NOMO-1 treated with DMSO at 0.1 percent for 48 hours (cell line): ENCODE data around the gene KIN.
"Not testable (repeated sequence)": the region's sequence is repeated elsewhere in the genome, so short reads cannot be mapped to it uniquely, and the experiment has no call there.

ENCODE experiments used
- DNase-seq: peaks from one replicate; lab custom pipeline; 2025; ENCODE audit not compliant: unreplicated experiment; lab: John Stamatoyannopoulos, UW

KIN gene

DNA sequence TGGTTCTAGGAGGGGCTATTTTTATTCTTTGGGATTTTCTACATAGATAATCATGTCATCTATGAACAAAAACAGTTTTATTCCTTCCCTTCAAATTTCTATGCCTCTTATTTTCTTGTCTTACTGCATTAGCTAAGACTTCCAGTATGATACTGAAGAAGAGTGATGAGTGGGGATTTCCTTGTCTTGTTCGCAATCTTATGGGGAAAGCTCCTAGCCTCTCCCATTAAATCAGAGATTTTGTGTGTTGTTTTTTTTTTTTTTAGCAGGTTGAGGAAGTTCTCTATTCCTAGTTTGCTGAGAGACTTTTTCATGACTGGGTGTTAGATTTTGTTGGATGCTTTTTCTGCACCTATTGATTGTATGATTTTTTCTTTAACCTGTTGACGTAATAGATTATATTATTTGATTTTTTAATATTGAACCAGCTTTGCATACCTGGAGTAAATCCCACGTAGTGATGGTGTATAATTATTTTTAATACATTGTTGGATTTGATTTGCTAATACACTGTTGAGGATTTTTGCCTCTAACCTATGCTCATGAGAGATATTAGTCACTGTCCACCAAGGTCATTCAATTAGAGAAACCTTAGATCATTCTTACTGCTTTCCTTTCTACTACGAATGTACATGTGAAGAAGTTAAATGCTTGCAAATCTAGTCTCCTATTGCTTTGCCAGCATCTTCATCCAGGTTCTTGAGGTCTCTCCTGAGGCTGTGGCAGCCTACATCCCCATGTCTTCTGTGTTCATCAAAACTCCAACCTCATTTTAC, 6.6 kb upstream of the KIN start:
- no peak for DNase-seq

DNA sequence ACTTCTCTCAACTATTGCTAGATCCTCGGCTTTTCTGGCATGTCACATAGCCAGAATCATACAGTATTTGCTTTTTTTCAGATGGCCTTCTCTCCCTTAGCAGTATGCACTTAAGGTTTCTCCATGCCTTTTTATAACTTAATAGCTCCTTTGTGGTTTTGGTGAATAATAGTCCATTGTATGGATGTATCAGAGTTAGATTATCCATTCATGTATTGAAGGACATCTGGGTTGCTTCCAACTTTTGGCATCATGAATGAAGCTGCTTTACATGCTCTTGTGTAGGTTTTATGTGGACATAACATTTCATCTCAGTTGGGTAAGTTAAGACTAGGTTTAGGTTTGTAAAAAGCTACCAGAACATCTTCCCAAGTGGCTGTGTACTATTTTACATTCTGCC, 4.7 kb upstream of the KIN start:
- DNase-seq: no peak

DNA sequence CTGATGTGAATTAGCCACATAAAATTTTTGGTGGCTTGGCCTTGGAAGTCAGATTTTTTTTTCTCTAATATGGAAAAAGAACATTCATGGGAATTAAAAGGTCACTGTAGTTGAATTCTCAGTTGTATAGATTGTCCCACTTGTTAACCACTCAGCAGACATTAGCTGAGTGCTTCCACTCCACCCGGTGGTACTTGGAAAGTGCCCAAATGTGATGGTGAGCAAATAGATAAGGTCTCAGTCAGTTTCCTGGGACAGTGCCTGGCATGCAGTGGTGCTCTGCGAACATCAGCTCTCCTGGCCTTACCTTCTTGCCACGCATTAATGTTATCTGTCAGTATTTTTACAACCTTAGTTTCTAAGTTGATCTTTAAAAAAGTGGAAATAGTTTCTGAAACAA, 1.6 kb upstream of the KIN start:
- no peak for DNase-seq

DNA sequence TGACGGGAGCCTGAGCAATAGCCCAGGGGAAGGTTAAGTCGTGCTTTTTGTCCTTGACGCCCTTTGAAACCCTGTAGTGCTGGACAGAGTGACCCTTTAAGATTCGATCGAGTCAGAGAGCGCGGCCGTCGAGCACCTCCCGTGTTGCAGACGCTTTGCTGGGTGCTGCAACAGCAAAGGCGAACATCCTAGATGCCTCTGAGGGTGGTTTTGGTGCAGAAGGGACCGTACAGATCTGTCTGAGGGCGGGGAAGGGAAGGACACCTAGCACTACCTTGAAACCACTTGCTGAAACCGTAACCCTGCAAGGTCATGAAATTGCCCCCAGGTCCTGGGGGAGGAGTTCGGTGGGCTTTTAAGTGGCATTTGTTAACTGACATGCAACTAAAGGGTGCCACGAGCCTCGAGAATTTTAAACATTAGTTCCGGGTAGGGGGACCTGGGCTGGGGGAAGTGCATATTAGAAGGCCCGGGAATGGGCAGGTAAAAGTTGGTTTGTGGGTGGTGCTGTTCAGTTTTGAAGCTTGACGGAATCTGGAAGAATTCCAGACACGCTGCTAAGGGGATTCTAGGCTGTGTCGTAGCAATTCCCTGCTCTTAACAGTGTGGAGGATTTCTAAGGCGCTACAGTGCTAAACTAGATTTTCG, 970 bp upstream of the KIN start:
- DNase-seq: no peak

DNA sequence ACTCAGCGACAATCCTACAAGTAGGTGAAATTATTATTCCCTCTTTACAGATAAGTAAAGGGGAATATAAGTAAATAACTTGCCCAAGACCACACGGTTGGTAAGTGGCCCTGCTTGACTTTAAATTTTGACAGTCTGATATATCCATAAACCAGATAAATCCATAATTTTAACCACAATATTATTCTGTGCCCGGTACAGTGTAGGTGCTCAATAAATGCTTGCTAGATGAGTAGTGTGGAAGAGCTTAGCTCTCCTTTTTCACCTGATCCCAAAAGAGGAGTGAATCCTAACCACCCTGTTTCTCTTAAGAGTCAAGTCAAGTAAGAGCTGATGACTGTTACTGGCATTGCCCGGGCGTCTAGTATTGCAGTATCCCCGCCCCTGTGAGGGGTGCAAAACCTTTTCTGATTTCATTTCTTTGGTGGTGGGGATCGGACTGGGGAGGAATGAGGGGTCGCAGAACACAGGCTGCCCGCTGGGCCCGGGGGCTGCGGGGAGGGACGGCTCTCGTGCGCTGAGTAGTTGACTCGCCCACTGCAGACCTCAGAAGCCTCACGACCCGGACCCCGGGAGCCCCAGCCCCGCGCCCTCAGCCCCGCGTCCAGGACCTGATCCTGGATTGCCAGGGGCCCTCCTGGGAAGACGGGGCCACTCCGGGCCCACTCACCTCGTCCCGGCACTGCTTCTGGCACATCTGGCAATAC, 490 bp downstream of the KIN start:
- DNase-seq: no peak

DNA sequence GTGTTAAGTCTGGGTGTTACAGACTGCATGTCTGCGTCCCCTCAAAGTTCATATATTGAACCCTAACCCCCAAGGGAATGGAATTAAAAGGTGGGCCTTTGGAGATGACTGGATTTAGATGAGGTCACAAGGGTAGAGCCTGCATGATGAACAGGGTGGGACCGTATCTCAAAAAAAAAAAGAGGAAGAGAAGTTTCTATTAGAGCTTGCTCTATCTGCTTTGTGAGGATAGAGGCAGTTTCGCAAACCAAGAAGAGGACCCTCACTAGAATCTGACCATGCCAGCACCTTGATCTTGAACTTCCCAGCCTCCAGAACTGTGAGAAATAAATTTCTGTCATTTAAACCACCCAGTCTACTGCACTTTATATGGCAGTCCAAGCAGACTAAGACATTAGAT, 1.4 kb downstream of the KIN start:
- peak; percentile 44 for DNase-seq

- DNase-seq: not testable (repeated sequence)
These were observed 5.6 kb downstream of the KIN start for GRCh38 chr10:7782194-7782593.

DNA sequence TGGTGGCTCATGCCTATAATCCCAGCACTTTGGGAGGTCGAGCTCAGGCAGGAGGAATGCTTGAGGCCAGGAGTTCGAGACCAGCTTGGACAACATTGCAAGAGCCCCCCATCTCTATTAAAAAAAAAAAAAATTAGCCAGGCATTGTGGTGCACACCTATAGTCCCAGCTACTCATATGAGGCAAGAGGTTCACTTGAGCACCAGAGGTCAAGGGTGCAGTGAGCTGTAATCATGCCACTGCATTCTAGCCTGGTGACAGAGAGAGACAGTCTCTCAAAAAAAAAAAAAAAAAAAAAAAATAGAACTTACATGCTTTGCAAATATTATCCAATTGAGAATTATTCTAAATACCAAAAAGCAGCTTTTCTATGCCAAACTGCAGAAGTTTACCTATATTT, 11.0 kb downstream of the KIN start:
- DNase-seq: no peak

DNA sequence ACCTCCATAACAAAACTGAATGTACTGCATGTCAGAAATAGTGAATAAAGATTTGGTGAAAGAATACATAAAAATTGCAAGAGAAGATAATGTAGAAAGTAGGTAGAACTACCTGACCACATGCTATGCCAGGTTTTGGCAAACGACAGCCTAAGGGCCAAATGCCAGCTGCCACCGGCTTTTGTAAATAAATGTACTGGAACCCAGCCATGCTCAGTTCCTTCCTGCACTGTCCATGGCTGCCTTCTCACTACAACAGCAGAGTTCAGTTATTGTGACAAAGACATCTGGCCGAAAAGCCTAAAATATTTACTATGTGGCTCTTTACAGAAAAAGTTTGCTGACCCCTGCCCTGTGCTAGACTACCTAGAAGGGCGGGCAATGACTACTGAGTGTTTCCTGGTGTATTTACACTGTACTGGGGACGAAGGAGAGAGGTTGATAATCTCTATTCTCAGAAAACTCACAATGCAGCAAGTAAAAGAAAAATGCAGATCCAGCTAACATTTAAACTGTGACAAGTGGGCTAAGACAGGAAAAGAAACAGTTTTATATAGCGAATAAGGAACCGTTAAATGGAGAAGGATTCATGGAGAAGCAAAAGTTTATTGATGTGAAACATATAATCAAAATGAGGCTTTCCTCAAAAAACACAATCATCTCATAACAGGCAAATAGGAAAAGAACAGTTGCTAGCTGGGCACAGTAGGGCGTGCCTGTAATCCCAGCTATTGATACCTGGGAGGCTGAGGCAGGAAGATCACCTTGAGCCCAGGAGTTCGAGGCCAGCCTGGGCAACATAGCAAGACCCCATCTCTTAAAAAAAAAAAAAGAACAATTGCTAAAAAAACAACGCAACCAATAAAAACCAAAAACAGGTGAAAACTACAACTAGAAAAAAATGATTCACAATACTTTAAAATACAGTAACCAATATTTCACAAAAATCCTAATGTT, 13.7 kb downstream of the KIN start:
- no peak for DNase-seq

- DNase-seq: no peak
These were observed 19.4 kb downstream of the KIN start for GRCh38 chr10:7768417-7768816.

- DNase-seq: no peak
These were observed 20.6 kb downstream of the KIN start for GRCh38 chr10:7767209-7767608.

DNA sequence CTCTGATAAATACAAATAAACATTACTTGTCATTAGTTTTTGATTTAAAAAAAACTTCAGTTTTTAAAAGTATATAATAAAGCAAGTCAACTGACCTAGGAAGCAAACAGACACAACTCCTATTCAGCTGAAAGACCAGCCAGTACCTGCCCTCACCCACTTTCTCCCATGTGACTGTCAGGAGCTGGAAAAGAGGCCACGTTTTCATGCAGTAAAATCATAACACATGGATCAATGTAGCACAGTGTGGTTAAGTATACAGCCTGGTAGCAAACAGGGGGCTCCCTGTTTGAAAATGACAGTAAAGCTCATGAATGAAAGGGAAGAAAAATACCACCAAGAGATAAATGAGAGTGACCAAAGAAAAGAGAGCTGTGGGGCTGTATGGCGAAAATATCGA, 21.6 kb downstream of the KIN start:
- DNase-seq: no peak

- peak; percentile 1 for DNase-seq
These were observed 23.9 kb downstream of the KIN start for GRCh38 chr10:7763929-7764328.

DNA sequence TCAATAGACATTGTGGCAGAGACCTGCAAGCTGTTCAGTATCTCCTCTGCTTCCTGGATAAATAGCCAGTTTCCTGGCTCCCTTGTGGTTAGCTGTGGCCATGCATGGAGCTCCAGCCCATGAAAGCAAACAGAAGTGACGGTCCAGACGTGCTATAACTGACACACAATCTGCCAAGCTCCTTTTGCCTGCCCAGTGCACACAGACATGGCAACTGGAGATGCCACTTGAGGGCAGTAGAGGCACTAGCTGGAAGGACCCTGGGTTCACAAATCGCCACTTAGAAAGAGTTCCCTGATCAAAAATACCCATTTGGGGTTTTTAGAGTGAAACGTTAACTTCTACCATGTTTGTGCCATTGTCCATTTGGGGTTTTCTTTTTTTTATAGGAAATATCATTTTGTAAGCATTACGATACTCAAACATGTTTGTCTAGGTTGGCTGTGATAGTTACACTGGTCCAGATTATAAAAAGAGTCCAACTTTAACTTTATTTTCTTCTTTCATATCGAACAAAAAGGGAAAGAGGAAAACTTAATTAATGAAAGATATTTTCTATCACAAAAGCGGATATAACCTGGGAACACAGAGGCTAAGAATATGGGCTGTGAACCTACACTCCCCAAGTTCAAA, 31.3 kb downstream of the KIN start:
- DNase-seq: no peak

DNA sequence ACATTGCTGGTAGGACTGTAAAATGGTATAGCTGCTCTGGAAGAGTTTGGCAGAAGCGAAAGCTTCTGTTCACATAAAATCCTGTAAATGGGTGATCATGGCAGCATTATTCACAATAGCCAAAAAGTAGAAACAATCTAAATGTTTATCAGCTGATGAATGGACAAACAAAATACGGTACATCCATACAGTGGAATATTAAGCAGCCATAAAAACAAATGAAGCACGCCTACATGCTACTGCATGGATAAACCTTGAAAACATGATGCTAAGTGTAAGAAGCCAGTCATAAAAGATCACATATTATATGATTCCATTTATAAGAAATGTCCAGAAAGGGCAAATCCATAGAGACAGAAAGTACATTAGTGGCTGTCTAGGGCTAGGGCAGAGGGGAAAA, 32.7 kb downstream of the KIN start:
- DNase-seq: no peak

DNA sequence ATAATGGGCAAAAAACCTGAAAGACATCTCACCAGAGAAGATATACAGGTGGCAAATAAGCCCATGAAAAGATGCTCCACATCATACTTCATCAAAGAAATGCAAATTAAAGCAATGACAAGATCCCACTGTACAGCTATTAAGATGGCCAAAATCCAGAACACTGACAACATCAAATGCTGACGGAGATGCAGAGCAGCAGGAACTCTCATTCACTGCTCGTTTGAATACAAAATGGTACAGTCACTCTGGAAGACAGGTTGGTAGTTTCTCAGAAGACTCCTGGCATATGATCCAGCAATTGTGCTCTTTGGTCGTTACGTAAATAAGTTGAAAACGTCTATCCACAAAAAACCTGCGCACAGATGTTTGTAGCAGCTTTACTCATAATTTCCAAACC, 35.5 kb downstream of the KIN start:
- DNase-seq: no peak

DNA sequence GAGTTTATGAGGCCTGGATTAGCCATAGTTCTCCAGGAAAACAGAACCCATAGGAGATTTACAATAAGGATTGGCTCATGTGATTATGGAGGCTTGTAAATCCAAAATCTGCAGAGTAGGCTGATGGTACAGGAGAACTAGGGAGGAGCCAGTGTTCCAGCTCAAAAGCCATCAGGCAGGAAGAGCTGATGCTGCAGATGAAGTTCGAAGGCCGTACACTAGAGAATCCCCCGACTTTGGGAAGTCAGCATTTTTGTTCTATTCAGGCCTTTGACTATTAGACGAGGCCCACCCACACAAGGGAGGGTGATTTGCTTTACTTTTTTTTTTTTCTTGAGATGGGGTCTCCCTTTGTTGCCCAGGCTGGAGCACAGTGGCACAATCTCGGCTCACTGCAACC, 37.6 kb downstream of the KIN start:
- DNase-seq: no peak

DNA sequence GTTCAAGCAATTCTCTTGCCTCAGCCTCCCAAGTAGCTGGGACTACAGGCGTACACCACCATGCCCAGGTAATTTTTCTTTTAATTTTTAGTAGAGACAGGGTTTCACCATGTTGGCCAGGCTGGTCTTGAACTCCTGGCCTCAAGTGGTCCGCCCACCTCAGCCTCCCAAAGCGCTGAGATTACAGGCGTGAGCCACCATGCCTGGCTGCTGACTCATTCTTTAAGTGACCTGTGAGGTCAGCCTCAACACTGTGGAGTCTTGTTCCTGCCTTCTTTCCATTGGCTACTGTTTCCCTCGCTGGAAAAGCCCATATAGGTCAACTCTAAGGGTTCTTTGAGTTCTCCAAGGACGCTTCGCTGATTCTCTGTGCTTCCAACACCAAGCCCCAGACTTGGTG, 39.2 kb downstream of the KIN start:
- not testable (repeated sequence) for DNase-seq

- DNase-seq: no peak
These were observed 43.5 kb downstream of the KIN start for GRCh38 chr10:7744307-7744706.

DNA sequence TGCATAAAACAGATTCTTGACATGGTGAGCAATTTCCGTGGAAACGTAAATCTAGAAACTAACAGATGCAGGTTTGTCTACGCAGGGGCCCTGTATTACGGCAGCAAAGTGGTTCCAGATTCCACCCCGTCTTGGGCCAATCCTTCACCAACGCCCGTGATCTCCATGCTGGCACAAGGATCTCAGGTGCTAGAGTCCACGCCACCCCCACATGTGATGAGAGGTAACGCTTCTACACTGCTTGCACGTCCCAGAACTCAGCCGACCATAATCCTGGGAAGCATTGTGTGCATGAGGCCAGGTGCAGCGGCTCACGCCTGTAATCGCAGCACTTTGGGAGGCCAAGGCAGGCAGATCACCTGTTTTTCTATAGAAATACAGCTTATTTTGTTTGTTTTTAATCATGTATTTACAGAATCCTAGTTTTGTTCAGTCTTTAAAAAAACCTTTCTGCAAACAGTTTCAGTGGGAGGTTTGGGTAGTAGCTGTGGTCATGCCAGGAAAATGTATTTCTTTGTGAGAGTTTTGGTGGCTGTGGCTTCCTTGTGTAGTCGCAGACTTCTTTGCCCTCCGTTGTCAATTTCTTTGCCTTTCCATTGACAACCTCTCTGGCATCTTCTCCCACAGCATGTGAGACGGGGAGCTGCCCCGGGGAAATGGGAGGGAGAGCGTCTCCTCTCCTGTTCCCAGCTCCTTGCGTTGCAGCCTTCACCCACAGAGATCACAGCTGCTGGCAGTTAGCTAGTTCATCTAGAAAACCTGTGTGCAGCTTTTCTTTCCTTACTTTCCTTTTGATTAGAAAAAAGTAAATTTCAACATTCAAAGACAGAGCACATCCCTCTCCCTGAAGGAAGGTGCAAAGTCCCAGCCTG, 49.0 kb downstream of the KIN start:
- DNase-seq: no peak
